Mesothelial cell of epicardium (in vitro differentiated cells): Measurements from ENCODE around the gene OTUB1. TPM values are rescaled to one million over a fixed set of nuclear protein-coding genes. Genes with fewer than 3 reads are reported as not detected.

Experiments
- DNase-seq, 2 experiments: peaks; one replicate each; pipeline ENCODE4 v3.0.0; 2021; ENCODE audit warnings: low spot score in 2 of 2; ENCODE audit not compliant: unreplicated experiment in 2 of 2
- H3K27ac Mint-ChIP-seq: 2 replicates; pipeline ENCODE4 v1.8.0; 2021; ENCODE audit warnings: mixed read lengths
- H3K27me3 Mint-ChIP-seq: 2 replicates; pipeline ENCODE4 v1.8.0; 2021; ENCODE audit warnings: low read depth, mixed read lengths
- H3K36me3 Mint-ChIP-seq: 2 replicates; pipeline ENCODE4 v1.8.0; 2021; ENCODE audit warnings: mixed read lengths
- H3K4me1 Mint-ChIP-seq: 2 replicates; pipeline ENCODE4 v1.8.0; 2021; ENCODE audit warnings: mixed read lengths
- H3K4me3 Mint-ChIP-seq: 2 replicates; pipeline ENCODE4 v1.8.0; 2021; ENCODE audit warnings: mild to moderate bottlenecking, moderate library complexity, mixed read lengths
- H3K9me3 Mint-ChIP-seq: 2 replicates; pipeline ENCODE4 v1.8.0; 2021; ENCODE audit warnings: mixed read lengths
- total RNA-seq: library from RNA; stranded (reverse); gene quantifications from 3 replicates; pipeline ENCODE4 v1.2.1, GENCODE V29; 2021
- TF ChIP-seq, protein P1 (sequence below): fragments of 200-600 bp; sonication (generic); IDR thresholded peaks from one replicate; pipeline ENCODE4 v1.5.0; 2021; ENCODE audit warnings: antibody characterized with exemption; ENCODE audit not compliant: unreplicated experiment

Gene OTUB1
- total RNA-seq, 1 donor from 2014 or later, result 99.7 TPM

DNA sequence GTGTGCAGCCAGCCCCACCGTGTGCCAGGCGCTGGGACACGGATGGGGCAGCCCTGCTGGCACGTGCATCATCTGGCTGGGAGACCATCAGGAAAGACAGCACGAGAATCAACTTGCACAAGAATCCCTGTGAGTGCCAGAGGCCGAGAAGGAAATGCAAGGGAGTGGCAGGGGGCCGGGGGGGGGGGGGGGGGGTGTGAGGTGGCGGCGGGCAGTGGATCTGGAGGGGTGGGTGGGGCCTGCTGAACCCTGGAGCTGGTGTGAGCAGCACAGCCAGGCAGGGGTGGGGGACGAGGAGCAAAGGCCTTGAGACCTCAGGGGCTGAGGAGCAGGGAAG is 35.5 kb downstream of the OTUB1 start:
- H3K36me3 Mint-ChIP-seq, result no peaks in the 10 kb centered on the region
- no peak for DNase-seq
- H3K27ac Mint-ChIP-seq, result no peak overlapping the region
- H3K4me1 Mint-ChIP-seq, result peaks cover 31% of the 10 kb centered on the region
- TF ChIP-seq, protein P1, sequence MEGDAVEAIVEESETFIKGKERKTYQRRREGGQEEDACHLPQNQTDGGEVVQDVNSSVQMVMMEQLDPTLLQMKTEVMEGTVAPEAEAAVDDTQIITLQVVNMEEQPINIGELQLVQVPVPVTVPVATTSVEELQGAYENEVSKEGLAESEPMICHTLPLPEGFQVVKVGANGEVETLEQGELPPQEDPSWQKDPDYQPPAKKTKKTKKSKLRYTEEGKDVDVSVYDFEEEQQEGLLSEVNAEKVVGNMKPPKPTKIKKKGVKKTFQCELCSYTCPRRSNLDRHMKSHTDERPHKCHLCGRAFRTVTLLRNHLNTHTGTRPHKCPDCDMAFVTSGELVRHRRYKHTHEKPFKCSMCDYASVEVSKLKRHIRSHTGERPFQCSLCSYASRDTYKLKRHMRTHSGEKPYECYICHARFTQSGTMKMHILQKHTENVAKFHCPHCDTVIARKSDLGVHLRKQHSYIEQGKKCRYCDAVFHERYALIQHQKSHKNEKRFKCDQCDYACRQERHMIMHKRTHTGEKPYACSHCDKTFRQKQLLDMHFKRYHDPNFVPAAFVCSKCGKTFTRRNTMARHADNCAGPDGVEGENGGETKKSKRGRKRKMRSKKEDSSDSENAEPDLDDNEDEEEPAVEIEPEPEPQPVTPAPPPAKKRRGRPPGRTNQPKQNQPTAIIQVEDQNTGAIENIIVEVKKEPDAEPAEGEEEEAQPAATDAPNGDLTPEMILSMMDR, result no peak
- H3K4me3 Mint-ChIP-seq, result no peak overlapping the region
- H3K9me3 Mint-ChIP-seq, result no peaks in the 10 kb centered on the region
- H3K27me3 Mint-ChIP-seq, result peaks cover 2% of the 10 kb centered on the region

DNA sequence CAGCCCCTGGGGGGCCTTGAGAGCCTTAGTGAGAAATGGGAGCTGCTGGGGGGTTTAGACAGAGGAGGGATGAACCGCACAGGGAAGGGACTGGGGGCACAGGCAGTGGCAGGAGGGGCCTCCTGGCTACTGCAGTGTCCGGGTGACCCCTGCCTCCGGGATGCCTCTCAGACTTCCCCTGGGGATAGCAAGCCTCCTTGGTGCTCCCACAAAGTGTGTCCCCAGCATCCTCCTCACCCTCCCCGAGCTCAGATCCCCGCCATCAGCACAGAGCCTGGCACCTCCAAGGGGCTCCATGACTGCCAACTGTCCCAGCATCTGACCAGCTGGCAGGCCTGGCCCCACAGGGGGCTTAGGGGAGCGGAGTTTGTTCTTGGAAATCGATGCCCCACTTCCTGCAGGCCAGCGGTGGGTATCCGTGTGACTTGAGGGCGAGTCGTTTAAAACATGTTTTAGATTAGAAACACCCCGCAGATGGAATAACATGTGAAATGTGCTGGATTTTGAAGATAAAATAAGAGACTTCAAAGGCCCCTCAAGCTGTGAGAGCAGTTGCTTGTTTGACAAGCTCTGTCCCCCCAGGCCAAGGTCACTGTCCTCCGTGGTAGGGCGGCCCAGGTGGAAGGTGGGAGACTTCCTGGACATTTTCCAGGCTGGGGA is 36.0 kb downstream of the OTUB1 start:
- H3K4me1 Mint-ChIP-seq, result peaks cover 36% of the 10 kb centered on the region
- H3K9me3 Mint-ChIP-seq, result no peaks in the 10 kb centered on the region
- no peak overlapping the region for H3K27ac Mint-ChIP-seq
- H3K27me3 Mint-ChIP-seq, result peaks cover 2% of the 10 kb centered on the region
- H3K36me3 Mint-ChIP-seq, result no peaks in the 10 kb centered on the region
- TF ChIP-seq, protein P1, result no peak
- DNase-seq, result no peak
- H3K4me3 Mint-ChIP-seq, result no peak overlapping the region

DNA sequence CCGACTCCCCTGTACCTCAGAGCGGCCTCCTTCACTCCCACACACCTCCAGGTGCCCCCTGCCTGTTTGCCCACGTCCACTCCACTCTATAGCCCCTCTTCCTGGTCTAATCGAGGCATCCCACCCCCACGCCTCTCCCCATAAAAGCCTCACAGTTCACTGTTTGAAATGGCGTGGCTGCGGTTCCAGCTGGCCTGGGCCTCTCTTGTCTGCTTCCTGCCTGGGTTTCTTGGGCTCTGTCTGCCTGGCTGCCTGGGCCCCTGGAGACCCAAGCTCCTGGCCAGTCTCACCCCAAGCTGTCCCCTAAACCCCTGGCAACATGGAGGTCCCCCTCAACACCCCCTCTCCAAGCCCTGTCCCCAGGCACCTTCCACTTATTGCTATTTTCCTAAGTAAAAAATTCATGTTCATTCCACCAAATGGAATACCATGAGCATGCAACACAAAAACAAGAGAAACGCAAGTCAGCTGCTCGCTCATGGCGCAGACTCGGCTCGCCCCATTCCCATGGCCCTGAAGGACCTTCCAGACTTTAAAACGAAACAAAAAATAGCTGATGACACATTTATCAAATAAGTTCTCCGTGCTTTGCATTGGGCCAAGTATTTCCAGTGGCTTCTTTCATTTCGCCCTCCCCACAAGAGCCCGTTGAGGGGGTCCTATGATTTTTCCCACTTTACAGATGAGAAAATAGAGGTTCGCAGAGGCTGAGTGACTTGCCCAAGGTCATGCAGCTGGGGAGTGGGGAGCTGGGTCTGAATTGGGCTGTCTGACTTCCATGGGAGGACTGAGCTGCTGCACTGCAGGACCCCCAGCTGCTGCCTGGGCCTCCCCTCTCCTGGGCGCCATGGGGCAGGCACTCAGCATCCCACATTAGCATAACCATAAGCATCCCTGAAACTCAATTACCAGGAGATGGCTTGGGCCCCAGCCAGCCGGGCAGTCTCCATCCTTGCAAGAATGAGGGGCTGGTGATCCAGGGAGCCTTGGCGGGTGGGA is 37.8 kb downstream of the OTUB1 start:
- no peak for DNase-seq
- TF ChIP-seq, protein P1, result no peak
- peaks cover 2% of the 10 kb centered on the region for H3K27me3 Mint-ChIP-seq
- H3K9me3 Mint-ChIP-seq, result no peaks in the 10 kb centered on the region
- no peak overlapping the region for H3K4me3 Mint-ChIP-seq
- no peaks in the 10 kb centered on the region for H3K36me3 Mint-ChIP-seq
- H3K27ac Mint-ChIP-seq, result peak overlapping the region; percentile 61
- H3K4me1 Mint-ChIP-seq, result peaks cover 44% of the 10 kb centered on the region

DNA sequence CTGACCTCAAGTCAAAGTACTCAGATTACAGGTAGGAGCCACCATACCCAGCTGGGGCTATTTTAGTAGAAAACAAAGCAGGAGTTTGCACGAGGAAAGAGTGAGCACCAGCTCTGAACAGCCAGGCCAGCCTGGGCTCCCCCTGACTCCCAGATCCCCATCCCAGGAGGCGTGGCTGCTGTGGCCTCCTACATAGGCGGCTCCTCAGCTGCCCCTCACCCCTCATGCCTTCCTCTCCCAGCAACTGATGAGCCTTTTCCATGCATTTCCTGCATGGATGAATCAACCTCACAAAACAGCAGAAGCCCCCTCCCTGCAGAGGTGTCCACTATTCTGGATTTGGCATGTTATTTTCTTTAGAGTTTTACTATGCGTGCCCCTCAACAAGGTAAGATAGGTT is 39.0 kb downstream of the OTUB1 start:
- Mint-ChIP-seq H3K27me3 (no peaks in the 10 kb centered on the region), H3K27ac (peak overlapping the region; percentile 23), H3K9me3 (no peaks in the 10 kb centered on the region), H3K36me3 (no peaks in the 10 kb centered on the region), H3K4me3 (no peak overlapping the region), H3K4me1 (peaks cover 54% of the 10 kb centered on the region)
- TF ChIP-seq, protein P1, result no peak
- DNase-seq, result no peak

DNA sequence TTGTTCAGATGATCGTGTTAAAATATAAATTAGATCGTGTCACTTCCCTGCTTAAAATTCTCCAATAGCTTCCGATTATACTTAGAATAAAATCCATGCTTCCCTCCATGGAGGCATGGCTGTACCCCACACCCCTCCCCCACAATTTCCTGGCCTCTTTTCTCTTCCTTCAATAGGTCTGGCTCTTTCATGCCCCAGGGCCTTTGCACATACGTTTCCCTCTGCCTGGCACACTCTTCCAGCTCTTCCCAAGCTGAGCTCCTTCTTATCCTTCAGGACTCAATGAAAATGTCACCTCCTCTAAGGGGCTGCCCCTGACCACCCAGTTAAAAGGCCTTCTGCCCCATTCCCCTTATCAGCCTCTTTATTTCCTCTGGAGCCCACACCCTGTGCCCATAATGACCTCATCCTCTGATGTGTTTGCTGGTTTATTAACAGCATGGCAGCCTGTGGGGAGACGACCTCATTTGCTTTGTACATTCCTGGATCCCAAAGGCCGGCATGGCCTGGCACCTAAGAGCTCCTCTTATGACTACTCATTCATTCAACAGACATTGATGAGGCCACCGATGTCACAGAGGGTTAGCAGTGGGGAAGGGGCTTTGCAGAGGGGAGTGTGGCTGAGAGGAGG is 40.5 kb downstream of the OTUB1 start:
- H3K27ac Mint-ChIP-seq, result peak overlapping the region; percentile 18
- no peaks in the 10 kb centered on the region for H3K9me3 Mint-ChIP-seq
- H3K4me3 Mint-ChIP-seq, result no peak overlapping the region
- no peaks in the 10 kb centered on the region for H3K36me3 Mint-ChIP-seq
- H3K4me1 Mint-ChIP-seq, result peaks cover 50% of the 10 kb centered on the region
- no peak for DNase-seq
- no peaks in the 10 kb centered on the region for H3K27me3 Mint-ChIP-seq
- TF ChIP-seq, protein P1, result no peak
